GM12864 (cell line): ENCODE measurements around the gene UBR3.

Experiments
- DNase-seq: peaks from one replicate; pipeline ENCODE4 v3.0.0-alpha.2; 2011; ENCODE audit warnings: low read depth
- H3K4me3 ChIP-seq: 2 replicates; pipeline ENCODE4 v1.5.1; 2011; ENCODE audit warnings: mild to moderate bottlenecking, low read depth, low read length, control low read depth
- CTCF ChIP-seq: IDR thresholded peaks from 2 replicates; pipeline ENCODE4 v1.5.1; 2011; ENCODE audit warnings: low read depth, mild to moderate bottlenecking, moderate library complexity, low read length, control low read depth, inconsistent platforms; ENCODE audit errors: missing control alignments

Gene UBR3

GRCh38 chr2:169823996-169824372, 3.3 kb upstream of the UBR3 start:
- peak overlapping the region; percentile 57 for H3K4me3 ChIP-seq
- DNase-seq = no peak
- no peak for TF ChIP-seq CTCF

GRCh38 chr2:169824373-169825333, 2.6 kb upstream of the UBR3 start, which contains the start of gene METTL5:
Gene METTL5 (minus strand): TSS chr2:169824905. CDS start chr2:169824597, 308 bp downstream.
- peak; percentile 94 for TF ChIP-seq CTCF

DNA sequence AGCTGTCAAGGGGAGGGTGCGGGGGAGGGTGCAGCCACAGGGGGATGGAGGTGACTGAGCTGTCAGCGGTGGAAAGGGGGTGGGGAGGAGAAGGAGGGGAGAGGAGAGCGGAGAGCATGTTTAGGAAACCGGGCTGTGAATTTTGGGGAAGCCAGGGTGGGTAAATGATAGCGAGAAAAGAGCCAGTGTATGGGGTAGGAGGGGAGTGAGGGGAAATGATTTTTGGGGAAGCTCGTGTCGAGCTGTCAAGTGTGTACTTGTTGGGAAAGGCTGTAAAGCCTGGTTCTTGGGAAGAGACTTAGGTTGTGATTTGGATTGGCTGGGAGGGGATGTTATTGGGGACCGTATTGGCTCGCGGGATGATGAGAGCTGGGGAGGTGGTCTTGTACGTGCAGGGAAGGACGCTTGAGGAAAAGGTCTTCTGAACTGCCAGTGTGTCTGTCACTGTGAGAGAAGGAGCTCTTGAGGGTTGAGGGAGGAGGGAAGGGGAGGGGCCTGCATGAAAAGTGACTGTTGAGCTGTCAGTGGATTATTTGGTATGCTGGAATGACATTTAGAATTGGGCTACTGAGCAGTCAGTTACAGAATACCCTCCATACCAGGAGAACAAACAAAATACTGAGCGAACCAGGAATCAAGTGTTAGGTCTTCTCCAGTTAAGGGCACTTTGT, 1.0 kb downstream of the UBR3 start:
- peak overlapping the region; percentile 62 for H3K4me3 ChIP-seq
- DNase-seq = no peak
- TF ChIP-seq CTCF = no peak

More at GRCh38 chr2:169824373-169825333, 2.6 kb upstream of the UBR3 start, which contains the start of gene METTL5:
- DNase-seq = peak; percentile 41
- H3K4me3 ChIP-seq = peak within 1 kb of the TSS; percentile 57

DNA sequence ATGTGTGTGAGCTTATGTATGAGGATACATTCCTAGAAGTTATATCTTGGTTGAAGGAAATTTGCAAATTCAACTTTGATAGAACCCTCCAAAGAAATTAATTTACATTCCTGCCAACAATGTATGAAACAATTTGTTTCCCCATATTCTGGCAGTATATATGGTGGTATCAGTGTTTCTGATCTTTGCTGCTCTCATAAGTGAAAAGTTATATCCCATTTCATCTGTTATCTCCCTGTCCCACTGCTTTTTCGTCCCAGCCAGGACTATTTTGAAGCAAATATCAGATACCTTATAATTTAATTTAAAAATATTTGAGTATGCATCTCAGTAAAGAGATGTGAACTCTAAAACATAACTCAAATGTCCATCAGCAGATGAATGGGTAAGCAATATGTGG, 7.1 kb downstream of the UBR3 start:
- TF ChIP-seq CTCF = no peak
- no peak for DNase-seq
- H3K4me3 ChIP-seq = no peak overlapping the region

DNA sequence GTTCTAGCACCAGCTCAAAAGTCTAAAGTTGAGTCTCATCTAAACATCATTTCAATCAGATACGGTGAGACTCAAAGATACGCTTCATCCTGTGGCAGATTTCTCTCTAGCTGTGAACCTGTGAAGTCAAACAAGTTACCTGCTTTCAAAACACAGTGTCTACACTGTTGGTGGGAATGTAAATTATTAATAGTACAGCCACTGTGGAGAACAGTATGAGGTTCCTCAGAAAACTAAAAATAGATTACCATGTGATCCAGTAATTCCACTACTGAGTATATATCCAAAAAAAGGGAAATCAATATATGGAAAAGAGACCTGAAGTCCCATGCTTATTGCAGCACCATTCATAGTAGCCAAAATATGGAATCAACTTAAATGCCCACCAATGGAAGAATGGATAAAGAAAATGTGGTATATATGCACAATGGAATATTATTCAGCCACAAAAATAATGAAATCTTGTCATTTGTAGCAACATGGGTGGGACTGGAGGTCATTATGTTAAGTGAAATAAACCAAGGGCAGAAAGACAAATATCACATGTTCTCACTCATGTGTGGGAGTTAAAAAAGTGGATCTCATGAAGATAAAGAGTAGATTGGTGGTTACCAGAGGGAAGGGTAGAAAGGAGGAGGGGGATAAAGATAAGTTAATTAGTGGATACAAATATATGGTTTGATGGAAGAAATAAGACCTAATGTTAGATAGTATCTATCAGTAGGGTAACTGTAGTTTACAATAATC, 11.7 kb downstream of the UBR3 start:
- no peak overlapping the region for H3K4me3 ChIP-seq
- no peak for TF ChIP-seq CTCF
- no peak for DNase-seq

DNA sequence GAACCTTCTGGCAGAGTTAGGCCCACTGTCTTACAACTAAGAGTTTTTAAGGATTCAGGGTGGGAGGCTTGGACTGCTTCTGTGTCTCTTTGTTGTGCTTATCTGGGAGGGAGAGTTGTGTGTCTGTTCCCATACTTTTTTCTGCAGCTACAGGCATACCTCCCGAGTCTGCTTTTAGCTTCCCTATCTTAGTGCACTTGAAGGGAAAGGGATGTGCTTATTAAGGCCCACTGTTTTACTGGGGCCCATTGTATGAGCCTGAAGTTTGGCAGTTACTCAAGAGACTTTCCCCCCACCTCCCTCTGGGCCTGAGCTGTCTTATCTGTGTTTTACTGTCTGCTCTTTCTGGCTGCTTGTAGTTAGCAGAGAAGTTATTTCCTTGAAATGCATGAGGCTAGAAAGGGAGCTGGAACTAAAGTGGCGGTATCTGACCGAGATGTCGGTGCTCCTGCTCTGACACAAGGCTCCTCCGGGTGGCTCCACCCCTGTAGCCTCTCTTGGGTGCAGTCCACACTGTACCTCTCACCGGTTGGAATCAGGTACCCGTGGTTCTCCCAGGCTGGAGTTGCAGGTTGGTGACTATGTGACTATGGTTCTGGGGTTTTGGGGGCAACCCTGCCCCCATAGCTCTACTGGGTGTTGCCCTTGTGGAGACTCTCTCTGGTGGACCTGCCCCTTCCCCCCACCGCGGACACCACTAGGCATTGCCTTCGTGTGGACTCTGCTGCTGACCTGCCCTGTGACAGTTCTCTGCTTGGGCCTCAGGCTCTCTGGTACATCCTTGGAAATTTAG, 12.9 kb downstream of the UBR3 start:
- no peak for DNase-seq
- no peak overlapping the region for H3K4me3 ChIP-seq
- no peak for TF ChIP-seq CTCF
